ENCODE measurements around the gene STAT2.

DNA sequence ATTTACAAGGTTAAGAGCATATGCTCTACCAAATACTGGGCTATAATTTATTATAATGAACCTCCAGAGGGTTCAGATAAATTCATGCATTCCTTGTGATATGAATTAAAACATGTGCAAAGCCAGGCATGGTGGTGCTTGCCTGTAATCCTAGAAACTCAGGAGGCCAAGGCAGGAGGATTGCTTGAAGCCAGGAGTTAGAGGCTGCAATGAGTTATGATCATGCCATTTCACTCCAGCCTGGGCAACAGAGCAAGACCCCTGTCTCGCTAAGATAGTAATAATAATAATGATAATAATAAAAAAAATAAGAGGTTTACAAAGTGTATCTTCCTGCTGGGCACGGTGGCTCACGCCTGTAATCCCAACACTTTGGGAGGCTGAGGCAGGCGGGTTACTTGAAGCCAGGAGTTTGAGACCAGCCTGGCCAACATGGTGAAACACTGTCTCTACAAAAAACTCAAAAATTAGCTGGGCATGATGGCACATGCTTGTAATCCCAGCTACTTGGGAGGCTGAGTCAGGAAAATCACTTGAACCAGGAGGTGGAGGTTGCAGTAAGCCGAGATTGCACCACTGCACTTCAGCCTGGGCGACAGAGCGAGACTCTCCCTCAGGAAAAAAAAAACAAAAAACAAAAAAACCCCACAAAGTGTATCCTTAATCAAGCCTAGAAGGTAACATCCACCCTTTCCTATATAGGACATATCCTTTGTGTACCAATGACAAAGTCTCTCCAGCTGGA lies 52.5 kb downstream of the STAT2 start:
- TF ChIP-seq, protein P1, sequence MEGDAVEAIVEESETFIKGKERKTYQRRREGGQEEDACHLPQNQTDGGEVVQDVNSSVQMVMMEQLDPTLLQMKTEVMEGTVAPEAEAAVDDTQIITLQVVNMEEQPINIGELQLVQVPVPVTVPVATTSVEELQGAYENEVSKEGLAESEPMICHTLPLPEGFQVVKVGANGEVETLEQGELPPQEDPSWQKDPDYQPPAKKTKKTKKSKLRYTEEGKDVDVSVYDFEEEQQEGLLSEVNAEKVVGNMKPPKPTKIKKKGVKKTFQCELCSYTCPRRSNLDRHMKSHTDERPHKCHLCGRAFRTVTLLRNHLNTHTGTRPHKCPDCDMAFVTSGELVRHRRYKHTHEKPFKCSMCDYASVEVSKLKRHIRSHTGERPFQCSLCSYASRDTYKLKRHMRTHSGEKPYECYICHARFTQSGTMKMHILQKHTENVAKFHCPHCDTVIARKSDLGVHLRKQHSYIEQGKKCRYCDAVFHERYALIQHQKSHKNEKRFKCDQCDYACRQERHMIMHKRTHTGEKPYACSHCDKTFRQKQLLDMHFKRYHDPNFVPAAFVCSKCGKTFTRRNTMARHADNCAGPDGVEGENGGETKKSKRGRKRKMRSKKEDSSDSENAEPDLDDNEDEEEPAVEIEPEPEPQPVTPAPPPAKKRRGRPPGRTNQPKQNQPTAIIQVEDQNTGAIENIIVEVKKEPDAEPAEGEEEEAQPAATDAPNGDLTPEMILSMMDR (IDR thresholded peaks at IDR 0.05; ENCODE audit: low read length), result no peak
- TF ChIP-seq EZH2 (IDR thresholded peaks at IDR 0.05; ENCODE audit: borderline replicate concordance, low read length), result no peak
